HUES64 (cell line): Measurements from ENCODE around the gene AFF3.

Experiments used
- H3K27ac ChIP-seq: 2 replicates; pipeline ENCODE4 v1.7.0; 2013; ENCODE audit warnings: low read depth, low read length, inconsistent platforms
- H3K27me3 ChIP-seq: 2 replicates; pipeline ENCODE4 v1.6.1; 2013; ENCODE audit warnings: mild to moderate bottlenecking, low read length; ENCODE audit not compliant: insufficient read depth
- H3K36me3 ChIP-seq: 2 replicates; pipeline ENCODE4 v1.6.1; 2013; ENCODE audit warnings: mild to moderate bottlenecking, low read length; ENCODE audit not compliant: insufficient read depth
- H3K4me1 ChIP-seq: 2 replicates; pipeline ENCODE4 v1.6.1; 2013; ENCODE audit warnings: mild to moderate bottlenecking, low read length, moderate library complexity; ENCODE audit not compliant: insufficient read depth
- H3K4me3 ChIP-seq: 2 replicates; pipeline ENCODE4 v1.5.1; 2013; ENCODE audit warnings: mild to moderate bottlenecking, low read length, moderate library complexity
- H3K9ac ChIP-seq: 2 replicates; pipeline ENCODE4 v1.6.1; 2013; ENCODE audit warnings: mild to moderate bottlenecking, low read depth, low read length
- H3K9me3 ChIP-seq: 2 replicates; pipeline ENCODE4 v1.6.1; 2013; ENCODE audit warnings: low read depth, low read length; ENCODE audit not compliant: insufficient read depth
- WGBS: fragments of 150-250, 120-280 bp; methylation state at CpG from one replicate; pipeline ENCODE4 v1.1.7; 2013; ENCODE audit warnings: missing lambda C conversion rate; 5-methylcytosine and 5-hydroxymethylcytosine counted together

The AFF3 gene

DNA sequence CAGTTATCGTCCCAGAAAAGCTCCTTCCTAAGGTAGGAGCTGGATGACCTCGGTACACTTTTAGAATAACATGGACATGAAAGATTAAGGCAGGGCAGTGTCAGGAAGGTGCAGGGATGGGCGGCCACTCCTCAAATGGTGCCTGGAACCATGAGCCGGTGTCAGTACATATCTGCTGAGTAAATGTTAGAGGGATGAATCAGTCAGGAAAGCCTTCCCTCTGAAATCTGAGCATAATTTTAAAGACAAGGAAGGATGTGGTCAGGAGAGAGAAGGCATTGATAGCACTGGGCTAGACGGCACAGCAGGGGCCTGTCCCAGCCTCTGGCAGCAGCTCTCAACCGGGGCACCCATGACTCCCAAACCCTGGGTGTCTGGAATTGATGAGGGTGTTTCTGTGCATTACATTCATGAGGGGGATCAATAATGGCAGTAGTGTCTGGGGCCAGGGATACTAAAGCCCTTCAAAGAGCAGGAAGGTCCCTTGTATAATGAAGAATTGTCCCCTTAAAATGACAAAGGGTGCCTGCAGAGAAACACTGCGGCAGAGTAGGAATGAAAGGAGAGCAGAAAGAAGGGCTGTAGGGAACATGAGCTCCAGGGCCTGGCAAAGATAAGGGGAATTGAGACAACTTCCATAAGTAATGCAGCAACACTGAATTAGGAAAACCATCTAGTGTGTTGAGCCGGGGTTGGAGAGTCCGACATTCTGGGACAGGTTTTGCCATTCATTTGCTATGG, 490.3 kb downstream of the AFF3 start:
- Histone ChIP-seq H3K9me3 (no peaks in the 10 kb centered on the region), H3K4me1 (peaks cover 16% of the 10 kb centered on the region), H3K9ac (no peak overlapping the region), H3K4me3 (no peak overlapping the region), H3K27ac (no peak overlapping the region), H3K36me3 (no peaks in the 10 kb centered on the region), H3K27me3 (no peaks in the 10 kb centered on the region)
- 62% methylated on average over 9 of the region's 9 CpGs for WGBS

DNA sequence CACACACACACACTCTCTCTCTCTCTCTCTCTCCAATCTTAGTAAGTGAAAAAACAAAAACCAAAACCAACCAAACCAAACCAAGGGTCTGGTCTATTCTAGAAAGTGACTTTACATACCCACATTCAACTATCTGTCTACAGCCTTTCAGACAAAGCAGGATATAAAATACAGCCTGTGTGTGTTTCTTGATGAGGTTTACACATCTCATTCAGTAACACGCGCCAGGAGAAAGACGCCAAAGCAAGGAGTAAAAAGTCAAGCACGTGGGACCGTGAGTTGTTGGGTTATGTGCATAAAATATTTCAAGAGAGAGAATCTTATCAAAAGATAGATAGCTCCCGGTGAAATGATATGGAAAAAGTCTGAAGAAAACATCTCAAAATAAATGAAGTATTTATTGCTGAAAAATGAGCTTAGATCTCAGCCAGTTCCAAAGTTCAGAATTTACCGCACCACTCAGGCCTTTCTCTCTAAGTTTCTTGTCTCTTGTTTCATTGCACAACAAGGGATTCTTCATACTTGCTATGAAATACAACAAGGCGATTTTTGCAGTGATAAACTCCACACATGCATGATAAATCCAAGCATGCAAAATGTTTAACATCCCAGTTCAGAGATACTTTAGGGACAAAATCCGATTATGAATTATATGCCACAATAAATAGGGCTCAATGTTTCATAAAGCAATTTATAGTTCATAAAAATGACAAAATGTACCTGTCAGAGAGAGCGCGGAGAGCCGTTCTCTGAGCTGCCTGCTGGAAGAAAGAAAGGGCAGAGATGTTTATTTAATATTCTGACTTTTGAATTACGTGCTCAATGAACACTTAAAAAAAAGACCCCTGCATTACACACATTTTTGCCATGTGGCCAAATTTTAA, 493.2 kb downstream of the AFF3 start:
- 93% methylated on average over 13 of the region's 13 CpGs for WGBS
- Histone ChIP-seq H3K4me3 (no peak overlapping the region), H3K4me1 (peaks cover 16% of the 10 kb centered on the region), H3K27me3 (no peaks in the 10 kb centered on the region), H3K9ac (no peak overlapping the region), H3K27ac (no peak overlapping the region), H3K9me3 (no peaks in the 10 kb centered on the region), H3K36me3 (no peaks in the 10 kb centered on the region)

DNA sequence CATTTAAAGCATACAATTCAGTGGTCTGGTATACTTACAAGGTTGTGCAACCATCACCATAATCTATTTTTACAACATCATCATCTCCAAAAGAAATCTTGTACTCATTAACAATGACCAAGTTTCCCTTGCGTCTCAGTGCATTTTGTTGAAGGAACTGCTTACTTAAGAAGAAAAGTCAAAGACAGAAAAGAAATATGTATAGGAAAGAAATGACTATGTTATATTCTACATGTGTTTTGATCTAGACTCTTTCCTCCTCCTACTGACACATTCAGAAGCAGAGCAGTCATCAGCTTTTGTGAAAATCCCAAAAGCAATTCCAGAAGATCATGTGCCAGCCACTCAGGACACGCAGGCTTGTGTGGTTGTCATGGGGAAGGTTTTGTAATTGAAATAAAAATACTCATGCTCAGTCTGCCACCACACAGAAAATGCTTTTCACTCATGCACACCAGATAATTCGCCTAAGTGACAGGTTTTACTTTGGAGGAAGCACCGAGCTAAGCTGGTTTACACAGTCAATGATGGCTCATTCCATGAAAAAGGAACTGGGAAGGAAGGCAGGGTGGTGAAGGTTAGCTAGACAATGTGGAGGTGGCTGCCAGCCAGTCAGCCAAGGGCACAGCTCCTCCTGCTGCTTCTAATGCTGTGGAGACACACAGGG, 494.1 kb downstream of the AFF3 start:
- Histone ChIP-seq H3K4me1 (peaks cover 16% of the 10 kb centered on the region), H3K27ac (no peak overlapping the region), H3K9ac (no peak overlapping the region; the same call in 1 of the 2 replicates), H3K36me3 (no peaks in the 10 kb centered on the region), H3K9me3 (no peaks in the 10 kb centered on the region), H3K27me3 (no peaks in the 10 kb centered on the region), H3K4me3 (no peak overlapping the region)
- 69% methylated on average over 3 of the region's 4 CpGs for WGBS

DNA sequence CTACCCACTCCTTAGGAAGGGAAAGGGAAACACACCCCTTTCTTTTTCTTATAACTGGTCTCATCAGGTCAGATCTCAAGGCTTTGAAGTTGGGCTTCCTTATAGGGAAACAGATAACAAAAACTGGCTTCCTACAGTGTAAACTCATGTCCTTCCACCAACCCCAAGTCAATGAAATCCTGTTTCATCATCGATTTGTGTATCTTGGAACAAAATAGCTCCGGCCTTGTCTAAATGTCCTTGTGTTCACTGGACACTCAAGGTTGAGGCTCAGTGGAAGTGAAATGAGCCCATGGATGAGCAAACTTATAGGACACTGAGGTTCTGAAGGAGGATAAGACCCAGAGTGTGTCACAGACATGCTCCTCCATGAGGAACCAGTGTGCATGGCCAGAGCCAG, 496.4 kb downstream of the AFF3 start:
- 93% methylated on average over 2 of the region's 2 CpGs for WGBS
- Histone ChIP-seq H3K4me1 (no peaks in the 10 kb centered on the region), H3K4me3 (no peak overlapping the region), H3K27me3 (no peaks in the 10 kb centered on the region), H3K36me3 (no peaks in the 10 kb centered on the region), H3K27ac (no peak overlapping the region), H3K9ac (no peak overlapping the region), H3K9me3 (no peaks in the 10 kb centered on the region)

DNA sequence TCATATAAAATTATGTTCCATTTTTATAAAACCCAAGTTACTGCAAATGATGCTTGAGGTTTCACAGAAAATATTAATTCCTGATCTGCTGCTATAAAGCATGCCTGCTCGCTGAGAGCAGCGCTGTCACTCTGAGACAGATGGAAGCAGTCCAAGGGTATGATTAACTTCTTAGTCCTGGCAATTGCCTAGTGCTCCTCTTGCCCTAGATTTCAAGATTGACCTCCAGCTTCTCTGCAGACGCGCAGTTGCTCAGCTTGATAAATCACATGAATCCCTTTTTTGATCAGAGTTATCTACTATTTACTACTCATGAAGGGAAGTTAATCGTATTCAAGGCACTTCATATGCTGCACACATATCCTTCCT, 498.0 kb downstream of the AFF3 start:
- H3K4me1 ChIP-seq, result no peaks in the 10 kb centered on the region
- H3K9me3 ChIP-seq, result no peaks in the 10 kb centered on the region
- no peak overlapping the region for H3K4me3 ChIP-seq
- 96% methylated on average over 5 of the region's 5 CpGs for WGBS
- H3K9ac ChIP-seq, result no peak overlapping the region
- H3K36me3 ChIP-seq, result no peaks in the 10 kb centered on the region
- H3K27me3 ChIP-seq, result no peaks in the 10 kb centered on the region
- H3K27ac ChIP-seq, result no peak overlapping the region

DNA sequence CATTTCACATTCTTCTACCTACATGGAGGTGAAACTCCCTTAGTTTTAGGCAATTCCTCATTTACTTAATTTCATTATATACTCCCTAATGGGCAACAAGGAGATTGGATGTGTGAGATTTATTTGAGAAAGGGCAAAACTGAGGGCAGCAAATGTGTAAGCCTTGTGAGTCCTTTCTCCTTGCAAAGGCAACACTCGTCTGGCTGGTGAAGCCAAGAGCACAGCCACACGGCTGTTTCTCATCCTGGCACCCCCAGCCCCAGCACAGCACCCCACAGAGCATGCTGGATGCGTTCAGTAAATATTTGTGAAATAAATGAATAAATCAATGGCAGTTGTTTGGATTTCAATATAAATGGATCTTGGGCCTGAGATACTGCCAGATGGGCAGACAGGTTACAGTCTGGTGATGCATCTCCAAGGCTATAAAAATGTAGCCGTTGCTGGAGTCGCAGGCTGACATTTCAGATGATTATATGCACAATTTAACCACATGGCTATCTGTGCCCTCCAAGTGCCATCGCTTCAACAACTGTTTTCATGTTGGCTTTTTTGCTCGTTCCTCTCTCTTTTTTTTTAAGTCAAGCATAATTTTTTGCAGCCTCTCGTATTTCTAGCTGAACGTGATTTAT, 498.5 kb downstream of the AFF3 start:
- H3K27ac ChIP-seq, result no peak overlapping the region
- no peaks in the 10 kb centered on the region for H3K4me1 ChIP-seq
- WGBS, result 90% methylated on average over 9 of the region's 9 CpGs
- H3K9me3 ChIP-seq, result no peaks in the 10 kb centered on the region
- H3K9ac ChIP-seq, result no peak overlapping the region
- no peaks in the 10 kb centered on the region for H3K27me3 ChIP-seq
- no peak overlapping the region for H3K4me3 ChIP-seq
- no peaks in the 10 kb centered on the region for H3K36me3 ChIP-seq

DNA sequence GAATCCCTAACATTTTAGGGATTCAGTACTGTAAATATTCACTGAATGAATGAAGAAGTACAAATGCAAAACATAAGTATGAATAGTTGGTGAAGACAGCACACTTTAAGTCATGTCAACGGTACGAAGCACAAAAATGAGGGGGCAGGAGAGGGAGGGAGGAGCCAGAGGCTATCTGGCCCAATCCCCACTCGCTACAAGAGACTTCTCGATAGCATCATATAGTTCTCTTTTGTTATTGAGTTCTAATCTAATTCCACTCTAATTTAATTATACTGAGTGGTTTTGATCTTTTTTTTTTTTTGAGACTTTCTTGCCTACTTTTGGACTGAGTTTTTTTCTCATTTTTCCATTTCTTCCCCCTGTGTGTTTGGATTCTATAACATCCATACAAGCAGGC, 500.4 kb downstream of the AFF3 start:
- no peaks in the 10 kb centered on the region for H3K9me3 ChIP-seq
- H3K4me3 ChIP-seq, result no peak overlapping the region
- WGBS, result 88% methylated on average over 2 of the region's 4 CpGs
- no peaks in the 10 kb centered on the region for H3K4me1 ChIP-seq
- no peak overlapping the region for H3K9ac ChIP-seq
- H3K27ac ChIP-seq, result no peak overlapping the region
- no peaks in the 10 kb centered on the region for H3K27me3 ChIP-seq
- H3K36me3 ChIP-seq, result no peaks in the 10 kb centered on the region

DNA sequence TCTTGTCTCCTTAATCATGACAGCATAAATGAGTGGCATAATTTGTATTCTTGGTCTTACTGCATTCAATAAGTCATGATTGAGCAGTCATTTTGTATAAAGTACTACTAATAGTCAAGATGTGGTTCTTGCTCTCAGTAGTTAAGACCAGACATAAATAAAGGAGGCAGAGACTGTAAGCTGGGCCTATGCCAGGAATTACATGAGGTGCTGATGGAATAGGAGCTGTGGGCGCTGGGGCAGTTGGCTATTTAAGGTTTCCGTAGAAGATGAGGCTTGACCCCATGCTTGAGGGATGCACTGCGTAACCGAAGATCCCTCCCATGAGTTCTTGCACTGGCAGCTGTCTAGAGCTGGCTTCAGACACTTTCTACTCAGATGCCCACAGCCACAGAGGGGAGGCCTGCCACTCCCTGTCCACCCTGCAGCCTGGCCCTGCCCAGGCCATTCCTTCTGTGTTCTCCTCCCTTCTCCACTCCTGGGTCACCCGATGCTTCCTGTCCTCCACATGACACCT, 501.7 kb downstream of the AFF3 start:
- Histone ChIP-seq H3K4me1 (no peaks in the 10 kb centered on the region), H3K36me3 (no peaks in the 10 kb centered on the region), H3K9me3 (no peaks in the 10 kb centered on the region), H3K27ac (no peak overlapping the region), H3K27me3 (no peaks in the 10 kb centered on the region), H3K9ac (no peak overlapping the region), H3K4me3 (no peak overlapping the region)
- 91% methylated on average over 5 of the region's 5 CpGs for WGBS

DNA sequence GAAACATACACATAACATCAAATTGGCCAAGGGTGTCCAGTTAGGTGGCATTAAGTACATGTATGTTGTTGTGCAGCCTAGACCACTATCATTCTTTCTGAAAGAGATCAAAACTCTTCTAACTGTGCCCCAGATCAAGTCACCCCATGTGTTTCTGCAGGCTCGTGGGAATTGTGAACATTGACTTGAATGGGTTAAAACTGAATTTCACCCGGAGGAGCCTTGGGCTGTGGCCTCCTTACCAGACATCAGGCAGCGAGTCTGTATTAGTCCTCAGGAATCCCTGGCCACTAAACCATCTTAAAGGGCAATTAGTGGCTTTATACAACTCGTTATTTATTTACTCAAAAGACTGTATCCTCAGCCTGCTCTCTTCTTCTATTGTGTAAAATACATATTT, 503.6 kb downstream of the AFF3 start:
- Histone ChIP-seq H3K9me3 (no peaks in the 10 kb centered on the region), H3K4me1 (no peaks in the 10 kb centered on the region), H3K36me3 (no peaks in the 10 kb centered on the region), H3K27ac (no peak overlapping the region), H3K9ac (no peak overlapping the region), H3K4me3 (no peak overlapping the region), H3K27me3 (no peaks in the 10 kb centered on the region)
- 94% methylated on average over 4 of the region's 4 CpGs for WGBS

DNA sequence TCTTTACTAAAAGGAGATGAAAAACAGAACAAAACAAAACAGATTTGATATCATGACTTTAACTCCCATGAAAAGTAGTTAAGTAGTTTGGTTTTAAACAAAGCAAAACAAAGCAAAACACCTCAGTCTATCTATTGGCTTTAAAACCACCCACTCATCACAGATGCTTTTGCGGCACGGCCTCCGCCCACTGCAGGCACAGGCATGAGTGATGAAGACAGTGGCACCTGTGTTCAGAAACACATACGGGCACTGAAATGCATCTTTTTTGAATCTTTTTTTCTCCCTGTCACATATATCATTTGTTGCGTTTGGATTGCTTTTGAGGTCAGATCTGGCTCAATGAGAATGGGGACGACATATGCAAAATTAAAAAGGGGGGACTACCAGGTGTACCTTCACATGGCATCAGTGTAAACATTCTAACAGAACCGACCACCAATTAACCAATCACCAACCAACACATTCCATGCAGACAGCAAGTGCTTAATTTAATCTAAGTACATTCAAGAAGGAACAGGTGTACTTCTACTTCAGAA, 505.2 kb downstream of the AFF3 start:
- WGBS, result 98% methylated on average over 7 of the region's 7 CpGs
- no peaks in the 10 kb centered on the region for H3K27me3 ChIP-seq
- no peaks in the 10 kb centered on the region for H3K36me3 ChIP-seq
- H3K27ac ChIP-seq, result no peak overlapping the region
- no peaks in the 10 kb centered on the region for H3K9me3 ChIP-seq
- no peaks in the 10 kb centered on the region for H3K4me1 ChIP-seq
- no peak overlapping the region for H3K4me3 ChIP-seq
- no peak overlapping the region for H3K9ac ChIP-seq
